GM18507 (cell line): ENCODE data around the gene LIMD2.

Experiments
- DNase-seq: peaks from one replicate; pipeline ENCODE4 v3.0.0; 2011; ENCODE audit warnings: low read depth; ENCODE audit not compliant: insufficient read length; ENCODE audit errors: extremely low spot score
- FAIRE-seq: peaks from 2 replicates; lab custom pipeline; 2011; peaks lifted over from hg19 to GRCh38; lab: Jason Lieb, UNC

LIMD2 gene

GRCh38 chr17:63701868-63702720, 2.2 kb upstream of the LIMD2 start:
- DNase-seq (no peak), FAIRE-seq (peak; percentile 86)

DNA sequence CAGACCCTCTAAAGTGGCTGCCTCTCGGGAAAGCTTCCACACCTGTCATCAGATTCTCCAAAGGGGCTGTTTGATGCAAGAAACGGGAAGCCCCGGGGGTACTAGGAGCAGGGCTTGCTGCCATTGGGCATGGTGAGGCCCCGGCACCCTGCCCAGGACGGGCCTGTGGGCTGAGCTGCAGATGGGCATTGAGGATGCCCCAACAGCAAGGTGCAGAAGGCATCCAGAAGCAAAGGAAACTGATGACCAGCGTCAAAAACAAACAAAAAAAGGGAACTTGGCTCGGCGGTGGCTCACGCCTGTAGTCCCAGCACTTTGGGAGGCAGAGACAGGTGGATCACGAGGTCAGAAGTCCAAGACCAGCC, 1.5 kb upstream of the LIMD2 start:
- no peak for DNase-seq
- no peak for FAIRE-seq

DNA sequence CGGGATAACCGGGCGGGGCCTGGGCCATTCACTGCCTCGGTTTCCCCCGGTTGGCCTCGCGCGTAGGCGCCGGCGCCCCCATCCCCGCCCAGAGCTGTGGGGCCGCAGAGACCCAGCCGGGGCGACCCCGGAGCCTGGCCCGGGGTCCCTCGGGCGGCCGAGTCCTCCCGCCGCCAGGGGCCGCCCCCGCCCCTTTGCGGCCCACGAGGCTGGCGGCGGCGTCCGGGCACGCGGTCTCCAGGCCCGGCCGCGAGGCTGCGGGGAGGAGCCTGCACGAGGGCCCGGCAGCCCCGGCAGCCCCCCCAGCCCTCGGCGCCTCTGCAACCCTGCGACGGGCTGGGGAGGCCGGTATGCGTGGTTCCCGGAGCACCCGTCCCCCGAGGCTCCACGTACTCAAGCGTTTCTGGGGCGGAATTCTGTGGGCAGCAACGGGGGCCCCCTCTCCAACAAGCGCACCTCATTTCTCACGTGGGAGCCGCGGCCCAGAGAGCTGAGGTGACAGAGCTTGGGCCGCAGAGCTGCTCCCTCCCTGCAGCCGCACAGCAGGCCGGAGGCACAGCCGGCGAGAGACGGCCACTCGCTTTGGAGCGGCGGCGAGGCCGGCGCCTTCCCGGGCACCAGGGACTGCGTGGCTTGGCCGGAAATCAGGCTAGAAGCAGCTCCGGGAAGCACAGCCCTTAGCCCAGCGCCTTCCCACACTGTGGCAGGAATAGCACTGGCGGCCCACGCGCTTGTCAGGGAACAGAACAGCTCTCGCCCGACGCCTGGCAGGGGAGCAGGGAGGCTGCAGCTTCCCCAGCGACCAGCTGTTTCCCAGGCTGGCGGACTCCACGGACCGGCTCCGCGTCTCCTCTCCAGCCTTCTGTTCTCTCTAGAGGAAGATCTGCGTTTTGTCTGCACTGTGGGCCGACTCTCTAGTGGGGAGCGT, 867 bp upstream of the LIMD2 start:
- DNase-seq (no peak), FAIRE-seq (no peak)

DNA sequence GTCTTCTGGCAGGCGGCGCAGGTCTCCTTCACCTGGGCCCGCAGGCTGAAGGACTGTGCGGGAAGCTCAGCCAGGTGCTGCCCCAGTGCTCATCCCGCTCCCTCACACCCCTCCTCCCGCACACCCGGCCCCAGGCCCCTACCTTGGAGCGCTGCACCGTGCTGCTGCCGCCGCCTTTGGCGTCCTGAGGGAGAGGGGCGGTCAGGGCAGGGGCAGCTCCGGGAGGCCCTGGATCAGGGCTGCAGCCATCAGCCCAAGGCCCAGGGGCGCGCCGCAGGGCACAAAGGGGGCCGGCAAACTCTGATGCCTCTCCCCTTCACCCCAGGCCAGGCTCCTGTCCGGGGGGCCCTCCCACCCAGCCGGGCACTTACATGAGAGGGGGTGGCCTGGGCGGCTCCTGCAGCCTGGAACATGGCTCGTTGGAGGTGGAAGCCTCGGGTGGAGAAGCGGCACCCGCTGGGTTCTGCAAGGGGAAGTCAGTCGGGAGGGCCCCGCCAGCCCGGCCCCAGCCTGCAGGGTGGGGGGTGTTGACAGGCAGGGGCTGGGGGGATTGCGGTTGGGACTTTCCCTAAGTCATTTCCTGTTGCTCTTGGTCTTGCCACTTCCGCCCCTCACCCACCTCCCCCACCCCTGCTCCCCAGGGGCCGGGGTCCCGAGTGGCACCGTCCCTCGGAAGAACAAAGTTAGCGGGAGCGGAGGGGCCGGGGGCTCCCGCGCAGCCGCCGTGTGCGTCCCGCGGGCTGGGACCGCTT, 863 bp downstream of the LIMD2 start:
- FAIRE-seq = peak; percentile 93

DNA sequence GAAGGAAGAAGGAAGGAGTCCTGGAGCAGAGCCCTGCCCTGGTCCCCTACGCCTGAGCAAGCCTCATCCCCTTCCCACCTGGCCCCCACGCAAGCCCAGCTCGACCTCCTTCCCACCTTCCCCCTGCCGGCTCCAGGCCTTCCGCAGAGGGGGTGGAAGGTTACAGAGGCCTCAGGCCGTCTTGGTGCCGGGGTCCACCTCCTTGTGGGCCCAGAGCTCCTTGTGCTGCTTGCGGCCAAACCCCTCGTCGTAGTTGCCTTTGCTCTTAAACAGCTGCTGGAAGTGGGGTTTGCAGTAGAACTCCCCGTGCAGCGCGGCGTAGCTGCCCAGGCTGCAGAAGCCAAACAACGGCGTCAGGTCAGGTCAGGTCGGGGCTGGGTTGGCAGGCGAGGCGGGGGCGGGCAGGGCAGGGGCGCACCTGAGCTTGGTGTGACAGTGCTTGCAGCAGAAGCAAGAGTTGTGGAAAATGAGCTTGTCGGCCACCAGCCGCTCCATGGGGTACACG, 1.5 kb downstream of the LIMD2 start:
- FAIRE-seq = no peak
- DNase-seq = no peak

More for the DNA sequence above, 863 bp downstream of the LIMD2 start:
- DNase-seq = peak; percentile 65

DNA sequence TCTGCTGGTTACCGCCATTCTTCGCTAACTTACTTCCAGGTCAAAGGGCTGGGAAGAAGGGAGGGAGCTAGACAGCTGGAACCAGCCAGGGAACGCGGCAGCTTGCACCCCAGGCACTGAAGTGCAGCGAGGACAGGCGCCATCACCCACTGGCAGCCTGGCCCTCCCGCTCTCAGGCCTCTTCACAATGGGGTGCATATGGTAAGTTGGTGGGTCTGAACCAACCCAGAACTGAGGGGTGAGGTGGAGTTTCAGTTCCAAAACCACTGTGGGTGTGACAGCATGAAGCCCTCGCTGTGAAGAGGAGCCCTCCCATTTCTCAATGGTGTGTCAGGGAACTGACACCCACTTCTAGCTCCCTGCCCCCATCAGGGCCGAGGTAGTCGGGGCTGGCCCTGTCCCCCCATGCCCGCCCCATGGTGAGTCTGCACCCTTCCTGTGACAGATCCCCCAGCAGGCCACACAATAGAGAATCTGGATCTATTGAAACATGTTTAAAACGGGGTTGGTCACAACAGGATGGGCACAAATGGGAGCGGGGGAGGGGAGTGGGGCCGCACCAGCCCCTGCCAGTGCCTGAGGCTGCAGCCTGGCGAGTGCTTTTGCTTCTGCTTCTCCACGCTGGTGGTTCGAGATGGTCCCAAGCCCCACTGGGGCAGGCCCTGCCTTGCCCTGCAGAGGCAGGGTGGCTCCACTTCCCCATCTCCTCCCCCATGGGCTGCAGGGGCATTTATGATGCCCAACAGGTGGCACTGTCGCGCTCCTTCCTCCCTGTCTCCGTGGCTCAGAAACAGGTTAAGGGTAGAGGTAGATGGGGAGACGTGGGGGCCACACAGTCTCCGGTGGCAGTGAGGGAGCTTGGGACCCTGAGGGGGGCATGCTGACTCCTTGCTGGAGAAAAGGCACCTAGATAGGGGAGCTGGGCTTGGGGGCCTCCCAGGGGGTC, 2.3 kb downstream of the LIMD2 start:
- peak; percentile 97 for FAIRE-seq
- DNase-seq = no peak

DNA sequence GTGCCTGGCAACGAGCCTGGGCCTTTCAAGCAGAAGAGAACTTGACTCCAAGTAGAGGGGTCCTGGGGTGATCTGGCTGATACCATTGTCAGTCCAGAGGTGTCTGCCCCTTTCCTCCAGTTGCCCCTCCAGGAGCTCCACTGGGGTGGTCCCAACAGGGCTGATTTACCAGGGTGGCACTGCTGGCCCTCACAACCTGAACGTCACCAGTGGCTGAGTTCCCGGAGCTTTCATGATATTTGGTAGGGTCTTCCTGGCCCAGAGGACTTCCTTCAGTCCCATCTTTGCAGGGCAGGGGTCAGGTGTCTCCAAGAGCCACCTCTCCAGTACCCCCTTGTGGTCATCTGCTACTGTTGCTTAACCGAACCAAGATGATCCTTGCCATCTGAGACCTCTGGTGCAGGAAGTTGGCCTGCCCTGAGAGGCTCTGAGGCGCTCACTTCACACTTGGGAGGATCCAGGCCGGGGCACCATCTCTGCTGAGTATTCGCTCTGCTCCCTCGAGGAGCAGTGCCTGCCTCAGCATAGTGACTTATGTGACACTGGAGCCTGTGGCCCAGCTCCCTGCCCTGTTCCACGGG, 3.5 kb downstream of the LIMD2 start:
- FAIRE-seq (peak; percentile 75), DNase-seq (no peak)

DNA sequence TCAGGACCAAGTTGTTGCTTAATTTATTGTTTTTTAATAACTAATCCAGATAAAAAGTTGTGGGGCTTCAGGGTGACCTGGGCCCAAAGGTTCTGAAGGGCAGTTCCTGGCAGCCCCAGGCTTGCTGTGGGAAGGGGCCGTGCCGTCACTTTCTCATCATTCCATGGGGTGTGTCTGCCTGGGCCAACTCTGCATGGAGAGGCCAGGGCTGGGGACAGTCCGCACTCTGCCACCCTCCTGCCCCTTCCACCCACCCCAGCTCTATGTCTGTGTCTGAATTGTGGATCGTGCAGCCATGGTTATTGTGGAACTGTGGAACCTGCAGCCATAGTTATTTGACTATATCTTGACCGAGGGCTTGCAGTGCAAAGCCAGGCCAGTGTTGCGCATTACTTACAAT, 4.0 kb downstream of the LIMD2 start:
- FAIRE-seq = no peak
- DNase-seq = no peak

GRCh38 chr17:63694950-63695773, 4.8 kb downstream of the LIMD2 start:
- FAIRE-seq (no peak), DNase-seq (no peak)

DNA sequence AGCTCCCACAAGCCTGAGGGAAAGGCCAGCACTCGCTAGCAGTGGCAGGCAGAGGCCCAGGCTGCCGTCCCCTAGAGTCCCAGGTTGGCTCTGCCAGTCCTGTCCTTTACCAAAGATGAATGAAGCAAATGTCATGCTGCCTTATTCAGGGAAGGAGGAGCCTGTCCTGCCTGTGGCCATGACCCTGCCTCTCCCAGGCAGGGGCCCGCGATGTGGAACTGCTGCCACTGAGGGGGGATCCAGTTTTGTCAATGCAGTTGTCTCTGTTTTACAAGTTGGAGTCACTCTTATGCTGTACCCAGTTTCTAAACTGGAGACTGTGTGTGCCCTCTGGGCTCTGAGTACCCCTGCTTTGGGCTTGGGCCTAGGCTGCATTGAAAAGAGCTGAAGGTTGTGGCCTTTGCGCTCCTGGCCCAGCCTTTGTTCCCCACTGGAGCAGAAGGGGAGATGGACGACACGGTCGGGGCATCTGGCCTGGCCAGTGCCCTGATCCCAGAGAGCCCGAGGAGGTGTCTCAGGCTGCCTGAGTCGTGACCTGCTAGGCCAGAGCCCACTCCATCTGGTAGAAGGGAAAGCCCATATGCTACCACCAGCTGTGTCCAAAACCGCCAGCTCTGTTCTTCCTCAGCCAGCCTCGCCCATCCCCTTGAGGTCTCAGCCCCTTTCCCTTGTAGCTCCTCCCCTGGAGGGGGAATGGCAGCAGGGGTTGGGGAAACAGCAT, 5.5 kb downstream of the LIMD2 start:
- DNase-seq (no peak), FAIRE-seq (no peak)

DNA sequence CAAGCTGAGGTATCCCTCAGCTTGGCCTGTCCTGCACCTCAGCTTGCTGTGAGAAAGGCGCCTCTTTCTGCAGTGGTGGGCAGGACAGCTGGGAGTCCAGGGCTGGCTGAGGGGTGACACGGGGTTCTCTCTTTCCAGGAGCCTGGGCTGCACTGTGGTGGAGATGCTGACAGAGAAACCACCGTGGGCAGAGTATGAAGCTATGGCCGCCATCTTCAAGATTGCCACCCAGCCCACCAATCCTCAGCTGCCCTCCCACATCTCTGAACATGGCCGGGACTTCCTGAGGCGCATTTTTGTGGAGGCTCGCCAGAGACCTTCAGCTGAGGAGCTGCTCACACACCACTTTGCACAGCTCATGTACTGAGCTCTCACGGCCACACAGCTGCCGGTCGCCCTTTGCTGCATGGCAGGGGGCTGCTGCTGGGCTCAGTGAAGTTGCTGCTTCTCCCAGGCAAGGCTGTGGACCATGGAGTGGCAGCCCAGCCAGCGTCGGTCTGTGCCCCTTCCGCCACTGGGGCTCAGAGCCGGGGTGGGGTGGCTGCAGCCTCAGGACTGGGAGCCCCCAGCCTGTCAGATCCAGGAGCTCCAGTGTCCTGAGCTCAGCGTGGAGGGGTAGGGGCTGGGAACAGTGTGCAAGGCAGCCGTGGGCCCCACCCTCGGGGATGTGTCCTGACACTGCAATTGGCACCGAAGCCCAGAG, 6.4 kb downstream of the LIMD2 start:
- no peak for DNase-seq
- FAIRE-seq = no peak

- FAIRE-seq (no peak), DNase-seq (no peak)
These were observed 7.6 kb downstream of the LIMD2 start for GRCh38 chr17:63692195-63692816.

DNA sequence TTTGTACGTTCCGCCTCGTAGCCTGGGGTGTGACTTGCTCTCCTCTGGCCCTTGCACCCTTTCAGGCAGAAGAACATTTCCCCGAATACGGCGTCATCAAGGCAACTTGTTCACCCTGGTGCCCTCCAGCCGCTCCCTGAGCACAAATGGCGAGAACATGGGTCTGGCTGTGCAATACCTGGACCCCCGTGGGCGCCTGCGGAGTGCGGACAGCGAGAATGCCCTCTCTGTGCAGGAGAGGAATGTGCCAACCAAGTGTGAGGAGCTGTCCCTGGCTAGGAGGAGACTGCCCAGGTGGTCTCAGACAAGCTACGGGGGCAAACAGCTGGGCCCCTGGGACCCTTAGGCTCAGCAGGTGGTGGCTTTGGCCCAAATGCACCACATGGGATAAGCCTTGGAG, 10.4 kb downstream of the LIMD2 start:
- DNase-seq (no peak), FAIRE-seq (no peak)

DNA sequence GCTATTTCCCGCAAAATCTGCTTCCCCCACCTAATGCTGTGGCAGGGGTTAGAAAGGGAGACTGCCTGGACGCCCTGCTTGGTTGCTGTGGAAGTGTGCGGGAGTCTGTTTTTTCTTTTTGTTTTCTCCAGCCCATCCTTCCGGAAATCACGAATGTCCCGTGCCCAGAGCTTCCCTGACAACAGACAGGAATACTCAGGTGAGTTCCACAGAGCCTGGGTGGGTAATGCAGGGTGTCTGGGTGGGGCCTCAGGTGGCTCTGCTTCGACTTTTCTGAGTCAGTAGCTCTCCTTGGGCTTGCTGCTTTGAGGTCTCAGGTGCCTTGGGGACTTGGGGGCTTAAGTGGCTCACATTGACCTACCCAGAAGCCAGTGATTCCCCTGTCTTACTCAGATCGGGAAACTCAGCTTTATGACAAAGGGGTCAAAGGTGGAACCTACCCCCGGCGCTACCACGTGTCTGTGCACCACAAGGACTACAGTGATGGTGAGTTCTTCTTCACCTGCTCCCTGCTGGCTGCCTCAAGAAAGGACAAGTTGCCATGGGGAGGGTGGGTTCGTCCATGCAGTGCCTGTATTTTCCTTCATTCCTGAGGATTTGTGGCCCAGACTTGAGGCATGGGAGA, 11.4 kb downstream of the LIMD2 start:
- FAIRE-seq = no peak

DNA sequence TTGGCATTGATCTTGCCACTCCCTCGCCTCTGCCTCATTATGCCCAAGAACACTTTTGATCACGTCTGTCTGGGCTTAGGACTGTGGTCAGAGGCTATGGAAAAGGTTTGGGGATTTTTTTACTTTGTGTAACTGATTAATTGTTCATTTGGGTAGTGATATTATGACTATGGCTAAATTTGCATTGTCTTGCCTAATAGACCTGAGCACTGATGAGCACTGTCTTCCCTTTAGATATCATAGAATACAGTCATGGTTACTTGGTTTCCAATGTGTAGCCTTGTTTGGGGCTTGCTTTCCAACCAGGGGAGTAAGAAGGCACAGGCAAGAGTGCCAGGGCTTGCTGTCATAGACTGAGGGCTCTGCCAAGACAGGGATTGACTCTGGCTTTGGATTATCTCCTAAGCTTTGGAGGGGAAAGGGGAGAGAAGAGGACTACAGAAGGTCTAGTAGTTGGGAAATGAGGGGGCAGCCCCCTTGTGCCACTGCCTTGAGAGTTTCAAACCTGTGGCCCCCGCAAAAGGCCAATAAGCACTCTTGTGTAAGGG, 13.7 kb downstream of the LIMD2 start:
- no peak for DNase-seq
- no peak for FAIRE-seq

More for the DNA sequence above, 11.4 kb downstream of the LIMD2 start:
- no peak for DNase-seq
